GM23338 (cell line): ENCODE data around the gene SKIC8. TPM values are rescaled to one million over a fixed set of nuclear protein-coding genes. Genes with fewer than 3 reads are reported as not detected.

Experiments used
- ATAC-seq: fragments of 200-7000 bp; cut with Tn5 transposase; 3 replicates; pipeline ENCODE4 v1.9.1; 2020
- DNase-seq: peaks from one replicate; pipeline ENCODE4 v3.0.0-alpha.2; 2015; ENCODE audit warnings: low spot score
- H2AFZ ChIP-seq: fragments of 200-600 bp; sonication (generic); 2 replicates; pipeline ENCODE4 v1.8.0; 2016; ENCODE audit warnings: antibody characterized with exemption, mild to moderate bottlenecking, moderate library complexity
- H3F3A ChIP-seq: fragments of 200-600 bp; sonication (generic); replicated peaks from 2 replicates; pipeline ENCODE4 v1.8.0; 2017; ENCODE audit warnings: antibody characterized with exemption, mixed run types, low read depth
- H3K27ac ChIP-seq: fragments of 200-600 bp; sonication (generic); 2 replicates; pipeline ENCODE4 v1.6.1; 2016; ENCODE audit warnings: low read depth
- H3K27me3 ChIP-seq: fragments of 200-600 bp; sonication (generic); 2 replicates; pipeline ENCODE4 v1.8.0; 2016; ENCODE audit warnings: mild to moderate bottlenecking, mixed run types, moderate library complexity; ENCODE audit not compliant: insufficient read depth
- H3K36me3 ChIP-seq: fragments of 200-600 bp; sonication (generic); 2 replicates; pipeline ENCODE4 v1.8.0; 2016; ENCODE audit warnings: mild to moderate bottlenecking; ENCODE audit not compliant: insufficient read depth
- H3K4me1 ChIP-seq: fragments of 200-600 bp; sonication (generic); 2 replicates; pipeline ENCODE4 v1.8.0; 2016; ENCODE audit warnings: mild to moderate bottlenecking, moderate library complexity; ENCODE audit not compliant: insufficient read depth
- H3K4me2 ChIP-seq: fragments of 200-600 bp; sonication (generic); 2 replicates; pipeline ENCODE4 v1.7.1; 2017; ENCODE audit warnings: mixed run types
- H3K4me3 ChIP-seq: fragments of 200-600 bp; sonication (generic); 2 replicates; pipeline ENCODE4 v1.6.1; 2016; ENCODE audit warnings: mixed run types
- H3K79me2 ChIP-seq: fragments of 200-600 bp; sonication (generic); replicated peaks from 2 replicates; pipeline ENCODE4 v1.8.0; 2017; ENCODE audit warnings: mild to moderate bottlenecking; ENCODE audit not compliant: insufficient read depth
- H3K9me2 ChIP-seq: fragments of 200-600 bp; sonication (generic); 2 replicates; pipeline ENCODE4 v1.8.0; 2017; ENCODE audit not compliant: insufficient read depth
- H4K20me1 ChIP-seq: fragments of 200-600 bp; sonication (generic); replicated peaks from 2 replicates; pipeline ENCODE4 v1.8.0; 2017; ENCODE audit warnings: mild to moderate bottlenecking; ENCODE audit not compliant: insufficient read depth
- H3K27ac Mint-ChIP-seq: 2 replicates; pipeline ENCODE4 v1.8.0; 2020; ENCODE audit warnings: inconsistent platforms, mild to moderate bottlenecking, moderate library complexity, mixed read lengths
- H3K27me3 Mint-ChIP-seq: 3 replicates; pipeline ENCODE4 v1.8.0; 2022; ENCODE audit warnings: low read depth, mild to moderate bottlenecking, moderate library complexity, mixed read lengths, inconsistent platforms; ENCODE audit not compliant: insufficient read depth, poor library complexity
- H3K36me3 Mint-ChIP-seq: 3 replicates; pipeline ENCODE4 v1.8.0; 2021; ENCODE audit warnings: low read depth, mild to moderate bottlenecking, inconsistent platforms, moderate library complexity, mixed read lengths
- H3K4me1 Mint-ChIP-seq: 3 replicates; pipeline ENCODE4 v1.8.0; 2020; ENCODE audit warnings: mild to moderate bottlenecking, inconsistent platforms, mixed read lengths
- H3K4me3 Mint-ChIP-seq: 3 replicates; pipeline ENCODE4 v1.8.0; 2021; ENCODE audit warnings: moderate library complexity, mild to moderate bottlenecking, inconsistent platforms, mixed read lengths
- H3K9me3 Mint-ChIP-seq: 3 replicates; pipeline ENCODE4 v1.8.0; 2020; ENCODE audit warnings: moderate library complexity, mild to moderate bottlenecking, inconsistent platforms, mixed read lengths
- CREB1 ChIP-seq: fragments of 250-450 bp; sonication (Bioruptor Pico); IDR thresholded peaks from 2 replicates; pipeline ENCODE4 v1.5.0; 2020; ENCODE audit warnings: low read depth, mild to moderate bottlenecking, moderate library complexity
- EZH2 ChIP-seq: fragments of 200-600 bp; sonication (generic); IDR thresholded peaks from one replicate; pipeline ENCODE4 v1.8.0; 2017; ENCODE audit warnings: antibody characterized with exemption, mild to moderate bottlenecking, low read depth; ENCODE audit not compliant: unreplicated experiment
- JUNB ChIP-seq: IDR thresholded peaks from one replicate; pipeline ENCODE4 v1.6.1; 2016; ENCODE audit warnings: antibody characterized with exemption; ENCODE audit not compliant: unreplicated experiment
- polyA plus RNA-seq: library from polyadenylated mRNA; unstranded; fragments of >200 nt; fragmentation: Nextera tagmentation; extraction: Ambion mirVana; gene quantifications from 2 replicates; pipeline ENCODE4 v1.2.1, GENCODE V29; 2016
- total RNA-seq: library from RNA; depleted of rRNA; stranded (reverse); fragments of >200 nt; shearing (Covaris generic); gene quantifications from 2 replicates; pipeline ENCODE4 v1.2.3, GENCODE V29; 2014
- TF ChIP-seq, protein P1 (sequence below): fragments of 250-450 bp; sonication (Bioruptor Pico); IDR thresholded peaks from 2 replicates; pipeline ENCODE4 v1.5.0; 2020; ENCODE audit warnings: mild to moderate bottlenecking, moderate library complexity

Gene SKIC8
- total and polyA plus RNA-seq, 2 experiments from 2014 or later = 59.4 to 73.8 TPM

DNA sequence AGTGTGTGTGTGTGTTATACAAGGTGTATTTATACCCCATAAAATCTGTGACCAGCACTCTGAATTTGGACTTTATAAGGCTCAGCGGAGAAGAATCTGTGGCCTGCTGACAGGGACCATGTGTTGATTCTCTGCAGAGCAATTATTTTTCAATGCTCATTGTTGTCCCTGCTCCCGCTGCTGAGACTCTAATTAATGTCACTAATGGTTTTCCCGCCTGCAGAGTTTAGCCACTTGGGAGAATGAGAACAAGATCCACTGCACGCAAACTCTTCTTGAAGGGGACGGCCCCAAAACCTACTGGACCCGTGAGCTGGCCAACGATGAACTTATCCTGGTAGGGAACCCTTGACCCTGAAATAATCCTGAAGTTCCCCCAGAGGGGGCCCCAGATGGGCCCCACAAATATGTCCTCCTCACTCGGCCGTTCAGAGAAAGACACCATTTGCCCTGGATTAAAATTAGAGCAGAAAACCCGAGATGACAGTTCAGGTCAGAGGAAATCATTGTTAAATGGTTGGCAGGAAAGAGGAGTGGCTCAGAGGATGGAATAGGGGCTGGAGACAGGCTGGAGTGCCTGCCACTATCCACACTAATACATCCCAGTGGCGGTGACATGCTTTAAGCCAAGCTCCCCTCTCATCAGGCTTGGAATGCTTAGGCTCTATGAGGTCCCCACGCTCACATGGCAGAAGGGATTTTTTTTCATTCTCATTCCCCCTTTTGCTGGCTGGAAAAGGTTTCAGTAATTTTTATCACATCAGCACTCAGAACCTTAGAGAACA lies 44.1 kb upstream of the SKIC8 start (continued):
- TF ChIP-seq, protein P1, sequence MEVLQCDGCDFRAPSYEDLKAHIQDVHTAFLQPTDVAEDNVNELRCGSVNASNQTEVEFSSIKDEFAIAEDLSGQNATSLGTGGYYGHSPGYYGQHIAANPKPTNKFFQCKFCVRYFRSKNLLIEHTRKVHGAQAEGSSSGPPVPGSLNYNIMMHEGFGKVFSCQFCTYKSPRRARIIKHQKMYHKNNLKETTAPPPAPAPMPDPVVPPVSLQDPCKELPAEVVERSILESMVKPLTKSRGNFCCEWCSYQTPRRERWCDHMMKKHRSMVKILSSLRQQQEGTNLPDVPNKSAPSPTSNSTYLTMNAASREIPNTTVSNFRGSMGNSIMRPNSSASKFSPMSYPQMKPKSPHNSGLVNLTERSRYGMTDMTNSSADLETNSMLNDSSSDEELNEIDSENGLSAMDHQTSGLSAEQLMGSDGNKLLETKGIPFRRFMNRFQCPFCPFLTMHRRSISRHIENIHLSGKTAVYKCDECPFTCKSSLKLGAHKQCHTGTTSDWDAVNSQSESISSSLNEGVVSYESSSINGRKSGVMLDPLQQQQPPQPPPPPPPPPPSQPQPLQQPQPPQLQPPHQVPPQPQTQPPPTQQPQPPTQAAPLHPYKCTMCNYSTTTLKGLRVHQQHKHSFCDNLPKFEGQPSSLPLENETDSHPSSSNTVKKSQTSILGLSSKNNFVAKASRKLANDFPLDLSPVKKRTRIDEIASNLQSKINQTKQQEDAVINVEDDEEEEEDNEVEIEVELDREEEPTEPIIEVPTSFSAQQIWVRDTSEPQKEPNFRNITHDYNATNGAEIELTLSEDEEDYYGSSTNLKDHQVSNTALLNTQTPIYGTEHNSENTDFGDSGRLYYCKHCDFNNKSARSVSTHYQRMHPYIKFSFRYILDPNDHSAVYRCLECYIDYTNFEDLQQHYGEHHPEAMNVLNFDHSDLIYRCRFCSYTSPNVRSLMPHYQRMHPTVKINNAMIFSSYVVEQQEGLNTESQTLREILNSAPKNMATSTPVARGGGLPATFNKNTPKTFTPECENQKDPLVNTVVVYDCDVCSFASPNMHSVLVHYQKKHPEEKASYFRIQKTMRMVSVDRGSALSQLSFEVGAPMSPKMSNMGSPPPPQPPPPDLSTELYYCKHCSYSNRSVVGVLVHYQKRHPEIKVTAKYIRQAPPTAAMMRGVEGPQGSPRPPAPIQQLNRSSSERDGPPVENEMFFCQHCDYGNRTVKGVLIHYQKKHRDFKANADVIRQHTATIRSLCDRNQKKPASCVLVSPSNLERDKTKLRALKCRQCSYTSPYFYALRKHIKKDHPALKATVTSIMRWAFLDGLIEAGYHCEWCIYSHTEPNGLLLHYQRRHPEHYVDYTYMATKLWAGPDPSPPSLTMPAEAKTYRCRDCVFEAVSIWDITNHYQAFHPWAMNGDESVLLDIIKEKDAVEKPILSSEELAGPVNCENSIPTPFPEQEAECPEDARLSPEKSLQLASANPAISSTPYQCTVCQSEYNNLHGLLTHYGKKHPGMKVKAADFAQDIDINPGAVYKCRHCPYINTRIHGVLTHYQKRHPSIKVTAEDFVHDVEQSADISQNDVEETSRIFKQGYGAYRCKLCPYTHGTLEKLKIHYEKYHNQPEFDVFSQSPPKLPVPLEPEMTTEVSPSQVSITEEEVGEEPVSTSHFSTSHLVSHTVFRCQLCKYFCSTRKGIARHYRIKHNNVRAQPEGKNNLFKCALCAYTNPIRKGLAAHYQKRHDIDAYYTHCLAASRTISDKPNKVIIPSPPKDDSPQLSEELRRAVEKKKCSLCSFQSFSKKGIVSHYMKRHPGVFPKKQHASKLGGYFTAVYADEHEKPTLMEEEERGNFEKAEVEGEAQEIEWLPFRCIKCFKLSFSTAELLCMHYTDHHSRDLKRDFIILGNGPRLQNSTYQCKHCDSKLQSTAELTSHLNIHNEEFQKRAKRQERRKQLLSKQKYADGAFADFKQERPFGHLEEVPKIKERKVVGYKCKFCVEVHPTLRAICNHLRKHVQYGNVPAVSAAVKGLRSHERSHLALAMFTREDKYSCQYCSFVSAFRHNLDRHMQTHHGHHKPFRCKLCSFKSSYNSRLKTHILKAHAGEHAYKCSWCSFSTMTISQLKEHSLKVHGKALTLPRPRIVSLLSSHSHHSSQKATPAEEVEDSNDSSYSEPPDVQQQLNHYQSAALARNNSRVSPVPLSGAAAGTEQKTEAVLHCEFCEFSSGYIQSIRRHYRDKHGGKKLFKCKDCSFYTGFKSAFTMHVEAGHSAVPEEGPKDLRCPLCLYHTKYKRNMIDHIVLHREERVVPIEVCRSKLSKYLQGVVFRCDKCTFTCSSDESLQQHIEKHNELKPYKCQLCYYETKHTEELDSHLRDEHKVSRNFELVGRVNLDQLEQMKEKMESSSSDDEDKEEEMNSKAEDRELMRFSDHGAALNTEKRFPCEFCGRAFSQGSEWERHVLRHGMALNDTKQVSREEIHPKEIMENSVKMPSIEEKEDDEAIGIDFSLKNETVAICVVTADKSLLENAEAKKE (CRISPR knock-in tag) = no peak

DNA sequence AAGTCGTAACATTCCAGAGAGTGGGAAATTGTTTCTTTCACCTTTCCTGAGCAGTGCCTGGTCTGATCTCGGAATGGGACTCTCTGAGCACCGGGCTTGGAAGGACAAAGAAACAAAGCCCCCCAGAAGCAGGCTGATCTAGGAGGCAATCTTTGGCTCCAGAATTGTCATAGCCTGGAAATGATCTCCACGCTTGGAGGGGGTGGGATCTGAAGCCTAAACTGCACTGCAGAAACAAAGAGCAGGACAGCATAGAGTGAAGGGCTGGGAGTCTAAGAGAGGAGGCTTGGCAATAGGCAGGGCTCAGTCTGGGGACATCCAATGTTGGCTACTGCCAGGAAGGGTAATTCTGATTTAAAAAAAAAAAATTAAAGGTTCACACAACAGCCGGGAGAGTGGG lies 42.6 kb upstream of the SKIC8 start:
- Histone ChIP-seq H3K79me2 (no peaks in the 10 kb centered on the region; the same call in 1 of the 2 replicates), H3K27me3 (peaks cover 38% of the 10 kb centered on the region), H3K4me1 (peaks cover 15% of the 10 kb centered on the region), H3K9me2 (no peaks in the 10 kb centered on the region), H2AFZ (no peak overlapping the region), H3K36me3 (peaks cover 18% of the 10 kb centered on the region), H3K4me2 (peak overlapping the region; percentile 95), H3F3A (0 out of 2 replicates have a peak, but pooled peaks cover 4% of the 10 kb centered on the region), H3K27ac (no peak overlapping the region), H4K20me1 (no peaks in the 10 kb centered on the region; the same call in 1 of the 2 replicates), H3K4me3 (peak overlapping the region; percentile 82)
- Mint-ChIP-seq H3K27me3 (peaks cover 28% of the 10 kb centered on the region), H3K4me3 (peak overlapping the region; percentile 83), H3K4me1 (peaks cover 28% of the 10 kb centered on the region), H3K9me3 (no peaks in the 10 kb centered on the region), H3K36me3 (peaks cover 40% of the 10 kb centered on the region), H3K27ac (no peak overlapping the region)
- DNase-seq (no peak), ATAC-seq (no peak)
- TF ChIP-seq EZH2 = no peak
- no peak for TF ChIP-seq JUNB
- no peak for TF ChIP-seq CREB1 (CRISPR knock-in tag)
